ENCODE measurements around the gene IGFBPL1. TPM values are rescaled to one million over a fixed set of nuclear protein-coding genes. Genes with fewer than 3 reads are reported as not detected.
"Not testable (repeated sequence)": the region's sequence is repeated elsewhere in the genome, so short reads cannot be mapped to it uniquely, and the experiment has no call there.

The IGFBPL1 gene, protein sequence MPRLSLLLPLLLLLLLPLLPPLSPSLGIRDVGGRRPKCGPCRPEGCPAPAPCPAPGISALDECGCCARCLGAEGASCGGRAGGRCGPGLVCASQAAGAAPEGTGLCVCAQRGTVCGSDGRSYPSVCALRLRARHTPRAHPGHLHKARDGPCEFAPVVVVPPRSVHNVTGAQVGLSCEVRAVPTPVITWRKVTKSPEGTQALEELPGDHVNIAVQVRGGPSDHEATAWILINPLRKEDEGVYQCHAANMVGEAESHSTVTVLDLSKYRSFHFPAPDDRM
- not detected for total RNA-seq
- long read RNA-seq, result 0 reads

DNA sequence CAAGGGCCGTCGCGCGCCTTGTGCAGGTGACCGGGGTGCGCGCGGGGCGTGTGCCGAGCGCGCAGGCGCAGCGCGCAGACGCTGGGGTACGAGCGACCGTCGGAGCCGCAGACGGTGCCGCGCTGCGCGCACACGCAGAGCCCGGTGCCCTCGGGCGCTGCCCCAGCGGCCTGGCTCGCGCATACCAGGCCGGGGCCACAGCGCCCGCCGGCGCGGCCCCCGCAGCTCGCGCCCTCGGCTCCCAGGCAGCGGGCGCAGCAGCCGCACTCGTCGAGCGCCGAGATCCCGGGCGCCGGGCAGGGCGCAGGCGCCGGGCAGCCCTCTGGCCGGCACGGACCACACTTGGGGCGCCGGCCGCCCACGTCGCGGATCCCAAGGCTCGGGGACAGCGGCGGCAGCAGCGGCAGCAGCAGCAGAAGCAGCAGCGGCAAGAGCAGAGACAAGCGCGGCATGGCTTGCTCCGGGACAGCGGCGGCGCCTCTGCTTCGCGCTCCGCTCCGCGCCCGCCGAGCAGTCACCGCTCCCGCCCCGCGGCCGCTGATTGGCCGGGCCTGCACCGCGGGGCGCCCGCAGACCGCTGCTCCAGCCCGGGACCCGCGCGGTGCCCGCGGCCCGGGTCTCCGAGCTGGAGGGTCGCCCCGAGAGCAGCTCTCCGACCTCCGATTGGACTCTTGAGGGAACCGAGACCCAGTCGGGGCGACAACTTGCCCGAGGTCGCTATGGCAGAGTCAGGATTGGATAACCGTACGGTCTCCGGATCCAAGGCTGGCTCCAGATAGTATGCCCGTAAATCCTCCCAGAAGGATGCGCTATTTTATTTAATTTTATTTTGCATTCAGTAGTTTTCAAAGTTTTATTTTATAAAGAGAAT, at the start of gene IGFBPL1:
TSS of gene IGFBPL1 (minus strand) at position 482 of the 871 bp plus-strand sequence. CDS start at position 452, 30 bp downstream.
- DNase-seq (no peak), ATAC-seq (ENCODE audit: poor library complexity) (peak; percentile 85)
- intact Hi-C loops (cut with DNase I), result no loop called here

DNA sequence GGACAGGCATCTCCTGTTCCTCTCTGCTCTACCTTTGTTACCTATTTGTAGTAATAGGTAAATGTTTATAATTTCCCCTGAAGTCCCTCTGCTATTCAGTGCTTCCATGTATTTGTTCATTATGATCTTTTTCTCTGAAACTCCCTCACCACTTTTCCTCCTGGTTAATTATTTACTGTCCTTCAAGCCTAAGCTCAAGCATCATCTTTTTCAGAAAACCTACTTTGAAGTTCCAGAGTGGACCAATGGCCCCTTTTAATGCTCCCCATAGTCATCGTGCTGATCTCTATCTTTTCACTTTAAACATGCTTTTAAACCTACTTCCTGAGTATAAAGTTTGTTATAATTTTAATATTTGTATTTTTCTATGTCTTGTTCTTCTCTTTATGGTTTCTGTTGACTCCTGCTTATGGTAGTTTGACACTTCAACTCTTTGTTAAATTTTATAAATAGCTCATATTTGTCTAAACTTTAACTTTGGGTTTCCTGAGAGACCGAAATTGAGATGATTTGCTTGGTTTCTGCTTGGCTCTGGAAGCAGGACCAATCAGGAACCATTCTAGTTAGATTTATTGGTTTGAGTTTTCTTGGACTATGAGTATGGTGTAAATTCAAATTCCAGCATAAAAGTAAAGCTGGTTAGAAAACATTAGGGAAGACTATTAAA, 48.5 kb upstream of the IGFBPL1 start:
- DNase-seq, result not testable (repeated sequence)

DNA sequence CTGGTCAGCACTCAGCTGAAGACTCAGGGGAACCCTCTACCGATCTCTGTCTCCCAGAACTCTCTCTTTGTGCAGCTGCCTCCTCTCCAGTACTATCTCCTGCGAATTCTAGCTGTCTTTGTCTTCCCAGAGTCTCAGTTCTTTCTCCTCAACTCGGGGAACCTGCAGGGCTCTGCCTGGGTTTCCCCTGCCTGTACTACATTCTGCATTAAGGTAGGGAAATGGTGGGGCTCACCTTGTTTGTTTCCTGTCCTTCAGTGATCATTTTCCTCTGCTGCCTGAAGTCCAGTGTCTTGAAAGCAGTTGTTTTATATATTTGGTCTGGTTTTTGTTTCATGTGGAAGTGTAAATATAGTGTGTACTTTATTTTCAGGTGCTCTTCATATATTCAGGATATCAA, 43.1 kb upstream of the IGFBPL1 start:
- DNase-seq, result no peak
- no peak for ATAC-seq (ENCODE audit: poor library complexity)
- intact Hi-C loops (cut with DNase I), result no loop called here

More for the DNA sequence above, 48.5 kb upstream of the IGFBPL1 start:
- ATAC-seq (ENCODE audit: poor library complexity), result not testable (repeated sequence)
- intact Hi-C loops (cut with DNase I), result loop anchor here (10.0 kb wide), 1 partner anchor 52 kb away; no protein-coding TSS in a partner anchor

DNA sequence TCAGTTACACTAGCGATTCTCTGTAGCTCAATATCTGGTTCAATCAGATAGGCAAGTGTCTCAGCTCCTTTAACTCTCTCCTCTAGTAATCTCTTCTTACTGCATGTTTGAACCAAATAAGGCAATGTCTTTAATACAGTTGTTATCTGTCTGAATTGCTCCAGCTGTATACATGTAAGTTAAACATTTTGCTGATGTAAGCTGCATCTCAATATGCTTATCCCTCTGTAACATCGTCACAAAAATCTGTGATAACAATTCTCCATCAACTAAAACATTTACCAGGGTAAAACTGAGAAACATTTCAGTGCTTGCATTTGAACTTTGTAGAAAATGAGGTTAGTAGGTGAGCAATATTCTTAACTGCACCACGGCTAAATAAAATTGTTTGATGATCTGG, 29.6 kb upstream of the IGFBPL1 start:
- no peak for ATAC-seq (ENCODE audit: poor library complexity)
- intact Hi-C loops (cut with DNase I), result no loop called here

DNA sequence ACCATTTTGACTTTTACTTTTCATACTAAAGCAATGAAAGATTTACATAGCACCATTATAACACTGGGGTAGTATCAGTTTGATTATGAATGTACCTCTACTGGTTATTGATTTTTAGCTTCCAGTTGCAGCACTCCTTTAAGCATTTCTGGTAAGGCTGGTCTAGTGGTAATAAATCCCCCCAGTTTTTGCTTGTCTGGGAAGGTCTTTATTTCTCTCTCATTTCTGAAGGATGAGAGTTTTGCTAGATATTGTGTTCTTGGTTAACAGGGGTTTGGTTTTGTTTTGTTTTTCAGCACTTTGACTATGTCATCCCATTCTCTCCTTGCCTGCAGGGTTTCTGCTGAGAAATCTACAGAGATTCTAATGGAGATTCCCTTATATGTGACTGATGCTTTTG, 26.9 kb upstream of the IGFBPL1 start:
- intact Hi-C loops (cut with DNase I), result no loop called here
- DNase-seq (no peak), ATAC-seq (ENCODE audit: poor library complexity) (no peak)

More for the DNA sequence above, 29.6 kb upstream of the IGFBPL1 start:
- DNase-seq, result no peak

DNA sequence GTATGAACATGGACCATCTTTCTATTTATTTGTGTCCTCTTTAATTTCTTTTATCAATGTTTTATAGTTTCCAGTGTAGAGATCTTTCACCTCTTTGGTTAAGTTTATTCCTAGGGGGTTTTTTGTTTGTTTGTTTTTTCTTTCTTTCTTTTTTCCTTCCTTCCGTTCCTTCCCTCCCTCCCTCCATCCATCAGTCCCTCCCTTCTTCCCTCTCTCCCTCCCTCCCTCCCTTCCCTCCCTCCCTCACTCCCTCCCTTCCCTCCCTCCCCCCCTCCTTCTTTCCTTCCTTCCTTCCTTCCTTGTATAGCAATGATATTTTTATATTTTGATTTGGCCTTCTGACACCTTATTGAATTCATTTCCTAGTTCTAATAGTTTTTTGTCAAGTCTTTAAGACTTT, 23.4 kb upstream of the IGFBPL1 start:
- ATAC-seq (ENCODE audit: poor library complexity), result no peak
- intact Hi-C loops (cut with DNase I), result no loop called here
- DNase-seq, result no peak

DNA sequence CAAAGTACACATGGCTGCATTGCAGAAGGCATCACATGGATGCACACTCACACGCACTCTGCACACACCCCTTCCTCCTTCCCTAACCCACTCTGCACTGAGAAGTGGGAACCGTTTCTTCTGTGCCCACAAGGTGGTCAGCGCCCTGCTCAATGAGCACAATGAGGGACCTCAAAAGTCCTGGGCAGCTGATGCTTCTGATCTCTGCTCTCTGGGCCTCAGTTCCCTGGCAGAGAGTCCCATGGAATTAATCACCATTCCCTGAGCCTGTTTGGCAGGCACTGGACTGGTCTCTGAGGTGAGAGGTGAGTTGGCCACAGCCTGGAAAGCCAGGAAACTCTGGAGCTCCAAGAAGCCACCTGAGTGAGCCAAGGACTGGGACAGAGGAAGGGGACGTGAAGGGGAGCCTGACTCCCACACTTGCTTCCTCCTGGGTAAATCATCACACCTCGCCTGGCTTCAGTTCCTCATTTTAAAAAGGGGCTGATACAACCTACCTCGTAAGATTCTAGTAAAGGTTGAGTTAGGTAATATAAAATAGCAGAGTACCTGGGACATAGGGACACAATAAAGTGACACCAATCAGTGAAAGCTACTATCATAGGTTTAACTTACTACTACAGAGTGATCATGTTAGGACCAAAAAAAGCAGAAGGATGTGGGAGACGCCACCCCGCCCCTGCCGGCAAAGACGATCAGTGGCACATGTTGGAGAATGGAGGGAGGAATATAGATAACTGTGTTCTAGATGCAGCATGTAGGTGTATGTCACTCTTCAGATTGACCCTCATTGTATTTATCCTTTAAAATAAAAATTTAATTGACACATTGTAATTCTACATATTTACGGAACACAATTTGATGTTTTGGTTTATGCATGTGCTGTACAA, 21.1 kb upstream of the IGFBPL1 start:
- ATAC-seq (ENCODE audit: poor library complexity), result no peak
- intact Hi-C loops (cut with DNase I), result no loop called here

DNA sequence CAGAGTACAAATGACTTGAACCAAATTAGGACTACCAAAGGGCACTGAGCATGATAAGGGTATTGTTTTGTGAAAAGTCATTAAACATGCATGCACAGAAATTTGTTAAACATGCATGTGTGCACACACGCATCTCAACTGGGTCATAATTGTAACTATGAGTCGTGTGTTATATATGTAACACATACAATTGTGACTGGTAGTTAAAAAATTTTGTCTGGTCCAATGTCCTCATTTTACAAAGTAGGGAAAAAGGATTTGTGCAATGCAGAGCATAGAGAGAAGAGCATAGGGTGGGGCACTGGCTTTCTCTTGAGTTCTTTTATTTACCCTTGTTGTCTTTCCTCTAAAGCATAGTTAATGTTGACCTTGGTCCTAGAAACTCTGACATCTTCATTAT, 19.3 kb upstream of the IGFBPL1 start:
- DNase-seq, result no peak
- intact Hi-C loops (cut with DNase I), result no loop called here

More for the DNA sequence above, 21.1 kb upstream of the IGFBPL1 start:
- DNase-seq, result no peak

DNA sequence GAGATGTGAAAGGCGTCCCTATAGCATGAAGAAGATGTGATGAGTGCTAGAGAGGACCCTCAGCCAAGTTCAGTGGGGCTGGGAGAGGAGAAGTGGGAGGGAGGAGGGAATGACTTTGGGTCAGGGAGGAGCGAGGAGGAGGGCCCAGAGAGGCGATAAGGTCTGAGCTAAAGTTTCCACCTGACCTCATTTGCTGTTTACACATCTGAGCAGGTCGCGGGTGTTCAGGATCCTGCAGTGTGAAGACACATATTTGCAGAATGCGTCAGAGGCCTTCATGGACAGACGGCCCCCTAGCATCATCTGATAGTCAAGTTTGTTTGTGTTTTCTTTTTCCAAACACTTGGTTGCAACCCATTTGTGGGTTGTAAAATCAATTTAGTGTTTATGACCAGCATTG, 18.9 kb upstream of the IGFBPL1 start:
- intact Hi-C loops (cut with DNase I), result no loop called here
- no peak for ATAC-seq (ENCODE audit: poor library complexity)
- DNase-seq, result no peak

More for the DNA sequence above, 19.3 kb upstream of the IGFBPL1 start:
- no peak for ATAC-seq (ENCODE audit: poor library complexity)

DNA sequence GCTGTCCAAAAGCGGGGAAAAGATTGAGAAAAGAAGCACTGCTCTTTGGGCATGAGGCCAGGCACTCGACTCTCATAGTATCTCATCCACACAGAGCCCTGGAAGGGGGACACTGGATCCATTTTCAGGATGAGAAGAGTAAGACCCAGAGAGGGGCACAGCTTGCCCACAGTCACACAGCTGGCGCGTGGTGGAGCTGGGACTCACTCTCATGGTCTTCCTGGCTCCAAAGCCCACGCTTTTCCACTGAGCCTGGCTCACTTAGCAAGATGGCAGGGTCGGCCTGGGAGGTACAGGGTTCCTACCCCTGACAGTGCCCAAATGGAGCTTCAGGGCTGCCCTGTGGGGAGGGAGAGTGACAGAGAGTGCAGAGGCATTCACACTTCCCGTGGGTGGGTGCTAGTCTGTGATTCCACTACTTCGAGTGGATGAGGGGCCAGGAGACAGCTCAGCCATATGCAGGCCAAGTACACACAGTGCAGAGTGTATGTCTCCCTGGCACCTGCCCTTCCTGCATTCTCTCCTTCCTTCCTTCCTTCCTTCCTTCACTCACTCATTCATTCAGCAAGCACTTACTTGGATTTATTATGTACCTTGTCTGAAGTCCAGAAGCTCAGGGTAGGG, 18.3 kb upstream of the IGFBPL1 start:
- ATAC-seq (ENCODE audit: poor library complexity), result no peak
- no peak for DNase-seq
- intact Hi-C loops (cut with DNase I), result no loop called here

DNA sequence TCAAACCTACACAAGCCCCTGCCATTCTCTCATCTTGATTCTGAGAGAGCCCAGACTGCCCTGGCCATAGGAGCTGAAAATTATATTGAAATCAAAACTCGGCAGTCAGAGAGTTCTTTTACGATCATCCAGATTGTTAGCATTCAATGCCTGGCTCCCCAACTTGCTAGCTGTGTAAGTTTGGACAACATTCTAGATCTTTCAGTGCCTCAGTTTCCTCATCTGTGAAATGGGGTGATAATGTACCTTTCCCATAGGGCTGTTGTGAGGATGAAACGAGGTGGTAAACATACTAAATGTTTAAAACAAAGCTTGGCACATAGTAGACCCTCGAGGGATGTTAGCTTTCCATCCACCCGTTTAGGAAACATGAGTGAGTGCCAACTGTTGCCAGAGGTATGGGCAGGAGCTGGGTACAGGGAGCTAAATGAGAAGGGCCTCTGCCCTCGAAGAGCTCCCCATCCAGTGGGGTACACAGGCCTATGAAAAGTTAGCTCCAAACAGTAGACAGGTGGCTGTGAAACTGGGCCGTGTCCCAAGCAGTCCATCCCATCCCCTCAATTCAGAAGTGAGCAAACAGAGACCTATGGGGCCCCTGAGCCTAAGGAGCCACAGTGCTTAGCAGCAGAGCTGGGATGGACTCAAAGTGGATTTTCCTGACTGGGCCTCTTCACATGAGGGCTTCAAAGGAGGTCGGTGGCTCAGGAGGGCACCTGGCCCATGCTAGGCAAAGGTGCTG, 17.3 kb upstream of the IGFBPL1 start:
- no peak for DNase-seq
- intact Hi-C loops (cut with DNase I), result no loop called here
- no peak for ATAC-seq (ENCODE audit: poor library complexity)

DNA sequence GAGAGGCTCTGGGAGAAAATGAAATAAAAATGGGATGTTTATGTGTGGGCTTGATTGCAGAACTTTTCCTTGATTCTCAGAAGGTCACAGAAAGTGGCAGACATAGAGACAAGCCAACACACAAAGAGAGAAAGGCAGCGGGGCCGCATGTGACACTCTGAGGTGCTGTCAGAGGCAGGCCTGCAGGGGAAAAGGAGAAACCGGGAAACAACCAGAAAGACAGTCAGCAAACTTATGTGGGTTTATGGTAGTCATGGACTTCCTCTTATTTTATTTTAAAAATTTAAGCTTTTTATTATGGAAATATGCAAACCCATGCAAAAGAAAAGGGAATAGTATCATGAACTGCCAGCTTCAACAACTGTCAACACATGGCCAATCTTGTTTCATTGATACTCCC, 16.3 kb upstream of the IGFBPL1 start:
- DNase-seq (no peak), ATAC-seq (ENCODE audit: poor library complexity) (no peak)
- intact Hi-C loops (cut with DNase I), result no loop called here

DNA sequence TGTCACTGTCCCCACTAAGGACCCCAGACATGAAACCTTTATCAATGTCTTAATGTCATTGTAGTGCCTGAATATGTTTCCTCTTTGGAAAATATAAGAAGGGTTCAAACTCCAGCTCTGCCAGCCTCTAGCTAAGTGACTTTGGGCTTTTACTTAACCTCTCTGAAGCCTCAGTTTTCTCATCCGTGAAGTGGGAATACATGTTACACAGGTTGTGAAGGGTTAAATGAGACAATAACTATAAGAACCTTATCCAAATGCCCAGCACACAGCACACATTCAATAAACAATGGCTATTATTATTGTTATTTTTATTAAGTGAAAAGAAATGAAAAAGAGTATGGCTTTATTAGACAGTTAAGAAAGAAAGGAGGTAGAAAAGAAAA, 15.7 kb upstream of the IGFBPL1 start:
- DNase-seq (no peak), ATAC-seq (ENCODE audit: poor library complexity) (no peak)
- intact Hi-C loops (cut with DNase I), result loop anchor here (10.0 kb wide), 1 partner anchor 65 kb away; no protein-coding TSS in a partner anchor

DNA sequence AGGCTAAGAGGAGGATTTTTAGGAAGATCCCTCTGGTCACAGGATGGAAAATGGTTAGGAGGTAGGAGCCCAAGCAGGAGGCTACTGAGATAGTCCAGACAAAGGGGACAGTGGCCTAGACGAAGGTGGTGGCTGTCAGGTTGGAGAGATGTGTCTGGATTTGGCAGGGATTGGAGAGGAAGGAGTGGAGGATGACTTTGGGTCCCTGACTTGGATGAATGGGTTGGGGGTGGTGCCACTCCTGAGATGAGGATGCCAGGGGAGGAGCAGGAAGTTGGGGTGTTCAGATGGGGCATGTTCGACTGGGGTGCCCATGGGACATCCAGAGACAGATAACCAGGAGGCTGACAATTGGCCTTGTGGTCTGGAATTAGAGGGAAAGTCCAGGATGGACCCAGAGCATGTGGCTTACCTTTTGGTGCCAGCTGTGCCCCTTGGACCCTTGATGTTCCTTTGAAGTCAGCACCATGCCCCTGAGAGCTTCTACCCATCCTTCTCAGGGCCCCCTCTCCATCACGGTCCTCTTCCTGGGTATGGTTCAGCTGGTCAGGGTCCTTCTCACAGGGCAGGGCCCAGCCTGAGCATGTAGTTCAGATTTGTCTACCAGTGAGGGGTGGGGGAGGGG, 15.1 kb upstream of the IGFBPL1 start:
- ATAC-seq (ENCODE audit: poor library complexity) (no peak), DNase-seq (no peak)
- intact Hi-C loops (cut with DNase I), result loop anchor here (10.0 kb wide), 1 partner anchor 65 kb away; no protein-coding TSS in a partner anchor

DNA sequence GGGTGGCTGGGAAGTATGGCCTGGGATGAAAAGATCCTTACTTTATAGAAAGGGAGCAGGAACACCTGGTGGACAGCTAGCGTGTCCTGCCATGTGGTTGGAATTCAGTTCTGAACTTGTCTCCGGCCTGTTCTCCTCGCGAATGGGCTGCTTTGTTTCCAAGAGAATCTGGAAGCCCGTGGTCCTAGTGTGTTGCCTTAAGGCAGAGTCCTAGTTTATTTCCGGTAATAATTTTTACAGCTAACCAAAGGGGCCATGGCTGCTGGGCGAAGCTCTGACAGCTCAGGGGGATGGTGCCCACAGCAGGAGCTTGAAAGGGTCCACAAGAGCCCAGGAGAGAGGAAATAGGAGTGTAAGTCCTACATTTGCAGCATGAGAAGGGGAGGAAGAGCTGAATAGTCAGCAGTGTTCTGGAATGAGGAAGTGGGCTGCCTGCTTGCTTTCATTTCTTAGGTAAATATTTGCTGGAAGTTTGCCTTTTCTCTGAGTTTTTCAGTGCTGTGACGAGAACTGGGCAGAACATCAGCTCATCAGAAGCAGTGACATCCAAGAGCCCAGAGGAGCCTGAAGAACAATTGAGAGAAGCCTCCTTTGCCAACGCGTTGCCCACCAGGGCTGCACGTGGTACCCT, 13.1 kb upstream of the IGFBPL1 start:
- intact Hi-C loops (cut with DNase I), result loop anchor here (10.0 kb wide), 1 partner anchor 63 kb away; no protein-coding TSS in a partner anchor
- no peak for ATAC-seq (ENCODE audit: poor library complexity)
- DNase-seq, result no peak

DNA sequence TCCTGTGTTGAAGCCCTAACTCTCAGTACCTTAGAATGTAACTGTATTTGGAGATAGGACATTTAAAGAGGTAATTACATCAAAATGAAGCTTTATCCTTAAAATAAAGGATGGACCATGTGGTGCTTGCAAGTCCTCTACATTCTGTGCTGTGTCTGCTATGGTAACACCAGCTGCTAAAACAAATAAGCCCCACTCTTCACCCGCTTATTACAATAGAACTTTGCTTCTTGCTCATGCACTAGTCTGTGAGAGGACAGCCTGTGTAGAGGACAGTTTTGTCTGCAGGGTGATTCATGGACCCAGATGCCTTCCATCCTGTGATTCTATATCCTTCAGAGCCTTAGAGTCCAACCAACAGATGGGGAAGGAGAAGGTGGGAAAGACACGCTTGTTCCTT, 12.5 kb upstream of the IGFBPL1 start:
- DNase-seq (no peak), ATAC-seq (ENCODE audit: poor library complexity) (no peak)
- intact Hi-C loops (cut with DNase I), result loop anchor here (10.0 kb wide), 1 partner anchor 62 kb away; no protein-coding TSS in a partner anchor
